BLaER1 treated with 17β-estradiol and CSF1 and Interleukin-3, amounts not matched to agents 10 nM and 100 nM (cell line): ENCODE results near the gene MAGI1.
A peak's percentile ranks its signal among the peaks of the same experiment; 100 is the strongest.

ENCODE experiments used
- H3K27ac ChIP-seq, 11 experiments: shearing (Covaris generic); formaldehyde crosslinking; 2 replicates each; pipeline ENCODE4 v1.8.1; 2022
- H3K27me3 ChIP-seq, 11 experiments: shearing (Covaris generic); formaldehyde crosslinking; 2 replicates each; pipeline ENCODE4 v1.8.1; 2022
- H3K36me3 ChIP-seq, 11 experiments: shearing (Covaris generic); formaldehyde crosslinking; 2 replicates each; pipeline ENCODE4 v1.8.1; 2022
- H3K4me1 ChIP-seq, 10 experiments: shearing (Covaris generic); formaldehyde crosslinking; 2 replicates each; pipeline ENCODE4 v1.8.1; 2022
- H3K4me2 ChIP-seq, 11 experiments: shearing (Covaris generic); formaldehyde crosslinking; 2 replicates each; pipeline ENCODE4 v1.8.1; 2022
- H3K4me3 ChIP-seq, 10 experiments: shearing (Covaris generic); formaldehyde crosslinking; 2 replicates each; pipeline ENCODE4 v1.8.1; 2022
- H3K9ac ChIP-seq, 11 experiments: shearing (Covaris generic); formaldehyde crosslinking; 2 replicates each; pipeline ENCODE4 v1.8.1; 2022
- H3K9me3 ChIP-seq, 11 experiments: shearing (Covaris generic); formaldehyde crosslinking; replicated peaks in 1 of 11; 2 replicates each; pipeline ENCODE4 v1.8.1; 2022
- H4K20me1 ChIP-seq, 11 experiments: shearing (Covaris generic); formaldehyde crosslinking; 2 replicates each; pipeline ENCODE4 v1.8.1; 2022
- Cebpa-rat ChIP-seq, 11 experiments: shearing (Covaris generic); IDR thresholded peaks; 2 replicates each; pipeline ENCODE4 v1.8.1; 2022

Gene MAGI1

DNA sequence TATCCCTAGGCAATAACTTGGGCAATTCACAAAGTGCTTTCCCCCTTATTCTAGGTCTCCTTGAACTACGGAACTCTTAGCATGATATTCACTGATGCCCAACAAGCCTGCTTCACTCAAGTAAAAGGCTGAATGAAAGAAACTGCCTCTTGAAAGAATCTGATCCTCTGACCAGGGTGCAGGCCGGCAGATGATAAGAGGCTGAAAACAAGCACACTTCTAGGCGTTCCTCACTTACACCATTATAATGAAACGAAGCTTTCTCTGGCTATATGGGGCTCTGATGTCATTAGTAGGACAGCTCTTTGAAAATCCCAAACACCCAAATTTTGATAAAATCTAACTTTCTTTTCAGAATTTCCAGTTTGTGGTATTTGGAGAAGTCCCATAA lies 28.4 kb downstream of the MAGI1 start:
- Histone ChIP-seq H3K27ac (no peak overlapping the region), H4K20me1 (no peaks in the 10 kb centered on the region), H3K27me3 (no peaks in the 10 kb centered on the region), H3K9ac (no peak overlapping the region), H3K4me2 (no peak overlapping the region), H3K36me3 (no peaks in the 10 kb centered on the region), H3K4me3 (no peak overlapping the region), H3K4me1 (peaks cover 0 to 9% (median 6%) of the 10 kb centered on the region in 10 experiments; a peak in 9 of 20 replicates), H3K9me3 (0 out of 22 replicates have a peak, but pooled peaks cover 0 to 3% (median 0%) of the 10 kb centered on the region in 11 experiments)
- no peak for TF ChIP-seq Cebpa-rat (IDR thresholded peaks at IDR 0.05)

DNA sequence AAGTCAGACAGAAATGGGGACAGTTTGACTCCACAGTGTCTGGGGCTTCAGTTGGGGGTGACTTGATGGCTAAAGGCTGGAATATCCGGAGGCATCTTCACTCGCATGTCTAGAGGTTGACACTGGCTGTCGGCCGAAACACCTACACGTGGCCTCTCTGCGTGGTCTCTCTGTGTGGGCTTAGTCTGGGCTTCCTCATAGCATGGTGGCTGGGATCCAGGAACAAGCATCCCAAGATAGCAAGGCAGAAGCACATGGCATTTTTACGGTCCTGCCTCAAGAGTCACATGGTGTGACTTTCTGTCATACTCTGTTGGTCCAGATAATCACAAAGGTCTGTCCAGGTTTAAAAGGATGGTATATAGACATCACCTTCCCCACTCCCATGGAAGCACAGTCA lies 34.5 kb downstream of the MAGI1 start:
- TF ChIP-seq Cebpa-rat (IDR thresholded peaks at IDR 0.05), result no peak
- H3K4me2 ChIP-seq, result peak overlapping the region in 2 of 11 experiments; percentile 8 to 9; a peak in 2 of 22 replicates
- H4K20me1 ChIP-seq, result no peaks in the 10 kb centered on the region
- no peaks in the 10 kb centered on the region for H3K27me3 ChIP-seq
- peaks cover 0 to 11% (median 0%) of the 10 kb centered on the region in 10 experiments; a peak in 3 of 20 replicates for H3K4me1 ChIP-seq
- H3K36me3 ChIP-seq, result no peaks in the 10 kb centered on the region
- no peak overlapping the region for H3K9ac ChIP-seq
- H3K27ac ChIP-seq, result no peak overlapping the region
- H3K9me3 ChIP-seq, result 0 out of 22 replicates have a peak, but pooled peaks cover 0 to 2% (median 0%) of the 10 kb centered on the region in 11 experiments
- no peak overlapping the region for H3K4me3 ChIP-seq

DNA sequence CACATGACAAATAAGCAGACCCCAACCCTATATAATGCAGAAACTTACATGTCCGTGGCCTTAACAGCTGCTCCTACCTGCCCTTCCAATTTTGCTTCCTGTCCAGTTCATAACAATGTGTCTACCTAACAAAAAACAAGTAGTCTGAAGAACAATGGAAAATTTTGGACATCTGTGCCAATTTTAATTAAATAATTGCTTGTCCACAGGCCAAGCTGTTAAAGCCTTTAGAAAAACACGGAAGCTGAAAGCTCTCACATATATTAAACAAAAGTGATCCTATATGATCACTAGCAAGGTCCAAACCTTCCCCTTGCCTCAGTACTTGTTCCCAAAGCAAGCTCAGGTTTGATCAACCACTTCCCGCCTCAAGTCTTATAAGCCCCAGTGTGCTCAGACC lies 37.1 kb downstream of the MAGI1 start:
- H3K4me3 ChIP-seq, result no peak overlapping the region
- no peaks in the 10 kb centered on the region for H3K27me3 ChIP-seq
- no peak for TF ChIP-seq Cebpa-rat (IDR thresholded peaks at IDR 0.05)
- H3K36me3 ChIP-seq, result no peaks in the 10 kb centered on the region
- H4K20me1 ChIP-seq, result no peaks in the 10 kb centered on the region
- no peaks in the 10 kb centered on the region for H3K9me3 ChIP-seq
- no peak overlapping the region for H3K27ac ChIP-seq
- no peak overlapping the region for H3K9ac ChIP-seq
- H3K4me1 ChIP-seq, result peaks cover 0 to 11% (median 0%) of the 10 kb centered on the region in 10 experiments; a peak in 3 of 20 replicates
- no peak overlapping the region for H3K4me2 ChIP-seq

DNA sequence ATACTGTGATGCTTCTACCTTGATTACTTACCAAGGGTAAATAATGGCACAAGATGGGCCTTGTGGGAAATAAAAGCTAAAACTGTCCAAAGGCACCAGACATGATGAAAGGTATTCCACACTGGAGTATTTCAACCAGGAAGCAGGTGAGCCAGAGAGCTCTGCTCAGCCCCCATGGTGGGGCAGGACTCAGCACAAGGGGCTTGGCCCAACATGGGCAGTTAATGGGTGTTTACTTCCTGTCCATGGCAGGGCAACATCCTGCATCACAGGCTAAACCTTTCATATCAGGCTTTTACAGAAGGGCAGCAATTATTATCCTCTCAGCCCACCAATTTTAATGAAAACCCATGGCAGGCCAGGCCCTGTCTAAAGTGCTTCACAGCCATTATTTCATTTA lies 38.2 kb downstream of the MAGI1 start:
- Histone ChIP-seq H4K20me1 (no peaks in the 10 kb centered on the region), H3K9me3 (no peaks in the 10 kb centered on the region), H3K4me2 (no peak overlapping the region), H3K27ac (no peak overlapping the region), H3K36me3 (no peaks in the 10 kb centered on the region), H3K4me3 (no peak overlapping the region), H3K9ac (no peak overlapping the region), H3K27me3 (no peaks in the 10 kb centered on the region), H3K4me1 (peaks cover 0 to 11% (median 3%) of the 10 kb centered on the region in 10 experiments; a peak in 6 of 20 replicates)
- TF ChIP-seq Cebpa-rat (IDR thresholded peaks at IDR 0.05), result no peak

DNA sequence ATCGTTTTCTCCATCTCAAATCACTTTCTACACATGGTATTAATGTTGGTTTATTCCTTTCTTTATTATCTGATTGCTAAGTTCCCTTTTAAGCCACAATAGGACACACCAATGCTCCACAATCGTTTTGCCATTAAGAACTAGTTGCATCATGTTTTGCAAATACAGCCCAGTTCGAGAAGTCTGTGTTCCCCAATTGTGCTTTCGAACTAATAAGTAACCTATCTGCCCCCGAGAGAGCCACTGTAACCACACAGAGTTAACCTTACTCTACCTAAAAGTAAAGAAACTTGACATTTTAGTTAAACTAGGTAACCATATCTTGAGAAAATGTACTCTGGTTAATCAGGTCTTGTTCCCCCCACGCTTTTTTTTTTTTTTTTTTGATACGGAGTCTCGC lies 39.1 kb downstream of the MAGI1 start:
- peaks cover 0 to 12% (median 6%) of the 10 kb centered on the region in 10 experiments; a peak in 9 of 20 replicates for H3K4me1 ChIP-seq
- no peaks in the 10 kb centered on the region for H3K36me3 ChIP-seq
- no peak overlapping the region for H3K4me2 ChIP-seq
- H3K9ac ChIP-seq, result no peak overlapping the region
- no peak overlapping the region for H3K4me3 ChIP-seq
- H3K27ac ChIP-seq, result no peak overlapping the region
- no peaks in the 10 kb centered on the region for H3K9me3 ChIP-seq
- H3K27me3 ChIP-seq, result no peaks in the 10 kb centered on the region
- no peaks in the 10 kb centered on the region for H4K20me1 ChIP-seq
- no peak for TF ChIP-seq Cebpa-rat (IDR thresholded peaks at IDR 0.05)

DNA sequence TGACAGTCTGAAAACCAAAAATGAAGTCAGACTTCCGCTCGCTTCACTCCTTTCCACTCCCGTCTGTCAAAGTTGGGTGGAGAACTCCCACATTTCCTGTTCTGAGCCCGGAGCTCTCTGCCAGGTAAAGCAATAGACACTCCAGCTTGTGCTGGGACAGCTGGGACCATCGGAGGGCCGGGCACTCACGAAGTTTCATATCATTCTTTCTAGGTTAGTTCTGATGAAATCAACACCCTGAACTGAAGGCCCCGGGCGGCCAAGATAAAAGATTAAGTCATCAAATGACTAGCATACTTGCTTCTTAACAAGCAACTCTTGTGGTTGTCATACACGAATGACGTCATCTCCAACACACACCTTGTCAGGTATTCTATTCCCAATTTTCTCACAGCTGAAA lies 42.1 kb downstream of the MAGI1 start:
- Histone ChIP-seq H3K36me3 (no peaks in the 10 kb centered on the region), H3K9ac (no peak overlapping the region), H3K4me2 (no peak overlapping the region), H3K9me3 (no peaks in the 10 kb centered on the region), H3K4me3 (no peak overlapping the region), H4K20me1 (no peaks in the 10 kb centered on the region), H3K4me1 (peaks cover 6 to 19% (median 10%) of the 10 kb centered on the region in 10 experiments), H3K27ac (no peak overlapping the region), H3K27me3 (no peaks in the 10 kb centered on the region)
- TF ChIP-seq Cebpa-rat (IDR thresholded peaks at IDR 0.05), result no peak

DNA sequence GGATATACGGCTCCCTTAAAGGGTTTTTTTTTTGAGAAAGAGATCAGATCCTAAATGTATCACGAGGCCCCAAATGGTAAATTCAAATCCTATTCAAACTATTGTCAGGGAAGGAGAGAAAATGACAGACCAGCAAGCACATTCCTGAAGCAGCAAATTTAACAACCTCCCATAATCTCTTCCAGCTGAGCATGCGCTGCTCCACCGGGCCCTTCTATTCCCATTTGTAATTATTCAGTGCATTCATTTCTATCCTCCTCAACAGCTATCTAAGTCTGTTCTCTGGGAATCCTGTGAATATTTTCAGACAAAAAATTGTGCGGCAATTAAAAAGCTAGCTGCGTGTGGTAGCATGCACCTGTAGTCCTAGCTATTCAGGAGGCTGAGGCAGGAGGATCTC lies 43.2 kb downstream of the MAGI1 start:
- no peak overlapping the region for H3K9ac ChIP-seq
- H3K36me3 ChIP-seq, result no peaks in the 10 kb centered on the region
- H3K9me3 ChIP-seq, result no peaks in the 10 kb centered on the region
- no peak for TF ChIP-seq Cebpa-rat (IDR thresholded peaks at IDR 0.05)
- H3K4me2 ChIP-seq, result peak overlapping the region in 2 of 11 experiments; percentile 20 to 54; a peak in 2 of 22 replicates
- no peaks in the 10 kb centered on the region for H3K27me3 ChIP-seq
- peaks cover 16 to 28% (median 20%) of the 10 kb centered on the region in 10 experiments for H3K4me1 ChIP-seq
- H4K20me1 ChIP-seq, result no peaks in the 10 kb centered on the region
- H3K27ac ChIP-seq, result no peak overlapping the region
- no peak overlapping the region for H3K4me3 ChIP-seq

DNA sequence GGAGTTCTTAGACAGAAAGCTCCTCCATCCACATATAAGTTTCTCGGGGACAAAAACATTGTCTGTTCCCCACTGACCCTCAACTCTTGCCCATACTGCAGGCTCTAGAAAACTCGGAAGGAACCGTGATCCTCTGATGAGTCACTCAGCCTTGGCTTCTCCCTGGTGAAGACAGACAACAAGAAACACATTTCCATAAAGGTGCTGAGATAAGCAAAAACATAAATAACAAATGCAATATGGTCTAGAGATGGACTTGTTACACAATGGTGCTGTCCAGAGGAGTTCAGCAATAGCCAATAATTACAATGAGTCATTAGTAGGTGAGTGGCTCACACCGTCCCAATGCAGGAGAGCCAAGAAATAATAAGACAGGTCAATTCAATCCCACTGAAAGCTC lies 43.7 kb downstream of the MAGI1 start:
- TF ChIP-seq Cebpa-rat (IDR thresholded peaks at IDR 0.05), result no peak
- Histone ChIP-seq H3K27me3 (no peaks in the 10 kb centered on the region), H3K27ac (no peak overlapping the region)

DNA sequence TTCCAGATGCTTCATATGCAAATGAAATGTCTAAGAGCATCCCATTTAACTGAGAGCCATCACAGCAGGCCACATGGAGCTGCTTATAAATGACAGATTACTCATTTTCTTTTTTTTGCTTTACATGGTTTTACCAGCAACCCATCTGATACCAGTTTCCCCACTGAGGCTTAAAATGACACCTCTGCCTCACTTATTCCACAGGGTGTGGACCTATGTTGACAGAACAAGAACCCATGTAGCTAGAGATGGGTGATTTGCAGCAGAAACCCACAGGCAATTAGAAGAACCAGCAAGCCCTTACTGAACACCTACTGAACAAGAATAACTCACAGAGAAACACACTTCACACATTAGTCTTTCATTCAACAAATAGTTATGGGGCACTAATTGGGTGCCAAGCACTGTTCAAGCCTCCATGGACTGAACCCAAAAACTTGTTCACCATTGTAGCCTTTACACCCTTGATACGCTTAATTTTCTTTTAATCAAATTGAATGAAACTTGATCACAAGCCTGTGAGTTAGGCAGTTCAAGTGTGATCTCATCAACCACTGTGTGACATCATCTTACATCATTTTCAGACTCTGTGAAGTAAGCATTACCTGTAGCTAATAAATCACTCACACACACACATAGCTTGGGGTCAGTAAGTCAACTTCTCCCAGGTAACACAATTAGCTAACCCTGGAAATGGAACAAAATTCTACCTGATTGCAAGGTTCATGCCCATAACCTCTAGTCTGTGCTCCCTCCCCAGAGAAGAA lies 45.4 kb downstream of the MAGI1 start:
- H4K20me1 ChIP-seq, result no peaks in the 10 kb centered on the region
- peaks cover 16 to 35% (median 26%) of the 10 kb centered on the region in 10 experiments for H3K4me1 ChIP-seq
- H3K27me3 ChIP-seq, result no peaks in the 10 kb centered on the region
- no peak for TF ChIP-seq Cebpa-rat (IDR thresholded peaks at IDR 0.05)
- H3K9me3 ChIP-seq, result no peaks in the 10 kb centered on the region
- no peak overlapping the region for H3K27ac ChIP-seq
- no peak overlapping the region for H3K4me3 ChIP-seq
- H3K36me3 ChIP-seq, result no peaks in the 10 kb centered on the region
- no peak overlapping the region for H3K4me2 ChIP-seq
- H3K9ac ChIP-seq, result no peak overlapping the region

More for the DNA sequence above, 43.7 kb downstream of the MAGI1 start:
- Histone ChIP-seq H3K9me3 (no peaks in the 10 kb centered on the region), H3K36me3 (no peaks in the 10 kb centered on the region), H3K4me3 (no peak overlapping the region), H3K9ac (no peak overlapping the region), H3K4me2 (peak overlapping the region in 3 of 11 experiments; percentile 14 to 54 (median 20); a peak in 4 of 22 replicates), H3K4me1 (peaks cover 16 to 28% (median 25%) of the 10 kb centered on the region in 10 experiments), H4K20me1 (no peaks in the 10 kb centered on the region)
